Central memory CD8-positive, alpha-beta T cell (primary cell): ENCODE data around the gene ZNF841.
"Not testable (repeated sequence)": the region's sequence is repeated elsewhere in the genome, so short reads cannot be mapped to it uniquely, and the experiment has no call there.

Experiments
- ATAC-seq: fragments of 150-1000 bp; cut with Tn5 transposase; replicated peaks from 2 replicates; pipeline ENCODE4 v1.10.0; 2022; ENCODE audit warnings: mild to moderate bottlenecking, moderate FRiP score, moderate number of reproducible peaks; ENCODE audit not compliant: poor library complexity, severe bottlenecking; ENCODE audit errors: extremely low read depth
- DNase-seq, 2 donors: peaks; one replicate each; pipeline ENCODE4 v3.0.0; 2021; ENCODE audit warnings: low spot score in 2 of 2
- H3K27ac Mint-ChIP-seq: one replicate; pipeline ENCODE4 v1.8.0; 2022; ENCODE audit warnings: low read depth, mild to moderate bottlenecking, moderate library complexity, mixed read lengths
- H3K27me3 Mint-ChIP-seq: one replicate; pipeline ENCODE4 v1.8.0; 2022; ENCODE audit warnings: mixed read lengths
- H3K36me3 Mint-ChIP-seq: one replicate; pipeline ENCODE4 v1.8.0; 2022; ENCODE audit warnings: mild to moderate bottlenecking, moderate library complexity, mixed read lengths; ENCODE audit not compliant: insufficient read depth
- H3K4me1 Mint-ChIP-seq: one replicate; pipeline ENCODE4 v1.8.0; 2022; ENCODE audit warnings: mixed read lengths
- H3K4me3 Mint-ChIP-seq: one replicate; pipeline ENCODE4 v1.8.0; 2022; ENCODE audit warnings: mild to moderate bottlenecking, moderate library complexity, mixed read lengths
- H3K9me3 Mint-ChIP-seq: one replicate; pipeline ENCODE4 v1.8.0; 2022; ENCODE audit warnings: mixed read lengths

Gene ZNF841

DNA sequence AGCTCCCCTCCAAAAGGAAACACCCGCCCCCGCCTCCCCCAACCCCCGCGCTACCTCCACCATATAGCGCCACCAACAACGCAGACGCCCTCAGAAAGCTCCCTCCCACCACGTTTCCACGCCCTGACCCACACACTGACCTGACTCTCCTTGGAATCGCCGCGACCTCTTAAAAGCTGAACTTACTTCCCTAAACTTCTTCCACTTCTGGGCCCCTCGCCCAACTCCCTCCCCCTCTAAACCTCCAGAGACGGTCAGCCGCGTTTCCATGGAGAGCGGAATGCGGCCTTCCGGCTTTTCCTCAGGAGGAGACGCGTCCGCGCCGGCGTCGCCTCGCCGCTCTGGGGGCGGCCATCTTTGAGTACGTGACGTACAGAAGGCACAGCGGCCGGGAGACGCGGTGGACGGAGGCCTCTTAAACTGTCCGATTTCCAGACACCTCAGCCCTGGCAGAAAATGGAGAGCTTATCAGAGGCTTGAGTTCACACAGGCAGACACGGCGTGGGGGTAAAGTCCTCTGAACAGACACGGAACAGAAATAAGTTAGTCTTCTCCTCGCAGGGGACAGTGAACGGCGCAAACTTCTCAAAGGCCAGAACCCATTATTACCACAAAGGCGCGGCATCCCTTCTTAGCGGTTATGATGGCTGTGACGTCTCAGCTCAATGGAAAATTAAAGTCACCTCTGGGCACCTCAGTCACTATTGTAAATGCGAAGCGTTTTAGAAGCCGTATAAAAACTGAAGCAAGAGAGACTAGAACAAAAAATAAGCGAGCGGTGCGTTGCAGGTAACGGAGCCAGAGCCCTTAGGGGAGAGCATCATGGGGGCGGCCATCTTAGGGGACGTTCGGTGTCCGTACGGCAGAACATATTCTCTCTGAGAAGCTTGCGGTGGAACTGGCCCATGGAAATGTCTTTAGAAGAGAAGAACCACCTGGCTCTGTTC is 46.7 kb downstream of the ZNF841 start, which contains the start of gene ZNF432:
Gene ZNF432 (minus strand): TSS at position 284 of the 947 bp plus-strand sequence. CDS start 1,970 bp downstream, outside the sequence.
- ATAC-seq = peak; percentile 85
- Mint-ChIP-seq H3K27me3 (no peaks in the 10 kb centered on the region), H3K4me1 (peaks cover 26% of the 10 kb centered on the region), H3K4me3 (peak within 1 kb of the TSS; percentile 99), H3K36me3 (peaks cover 35% of the 10 kb centered on the region), H3K27ac (peak within 1 kb of the TSS; percentile 100), H3K9me3 (peaks cover 25% of the 10 kb centered on the region)
- DNase-seq = peak; percentile 74 to 77

DNA sequence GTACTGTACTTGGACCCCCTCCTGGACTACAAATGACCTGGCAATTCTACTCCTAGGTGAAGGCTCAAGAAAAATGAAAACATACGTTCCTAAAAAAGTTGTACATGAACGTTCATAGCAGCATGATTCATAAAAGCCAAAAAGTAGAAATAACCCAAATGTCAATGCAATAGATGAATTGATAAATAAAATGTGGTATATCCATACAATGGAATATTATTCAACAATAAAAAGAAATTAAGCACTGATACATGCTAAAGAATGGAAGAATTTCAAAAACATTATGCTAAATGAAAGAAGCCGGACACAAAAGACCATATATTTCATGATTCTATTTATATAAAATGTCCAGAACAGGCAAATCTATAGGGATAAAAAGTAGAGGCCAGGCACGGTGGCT is 56.4 kb downstream of the ZNF841 start:
- no peaks in the 10 kb centered on the region for H3K27me3 Mint-ChIP-seq
- H3K4me1 Mint-ChIP-seq = no peaks in the 10 kb centered on the region
- H3K36me3 Mint-ChIP-seq = peaks cover 53% of the 10 kb centered on the region
- ATAC-seq (no peak), DNase-seq (no peak)
- no peak overlapping the region for H3K27ac Mint-ChIP-seq
- H3K9me3 Mint-ChIP-seq = peaks cover 38% of the 10 kb centered on the region
- no peak overlapping the region for H3K4me3 Mint-ChIP-seq

DNA sequence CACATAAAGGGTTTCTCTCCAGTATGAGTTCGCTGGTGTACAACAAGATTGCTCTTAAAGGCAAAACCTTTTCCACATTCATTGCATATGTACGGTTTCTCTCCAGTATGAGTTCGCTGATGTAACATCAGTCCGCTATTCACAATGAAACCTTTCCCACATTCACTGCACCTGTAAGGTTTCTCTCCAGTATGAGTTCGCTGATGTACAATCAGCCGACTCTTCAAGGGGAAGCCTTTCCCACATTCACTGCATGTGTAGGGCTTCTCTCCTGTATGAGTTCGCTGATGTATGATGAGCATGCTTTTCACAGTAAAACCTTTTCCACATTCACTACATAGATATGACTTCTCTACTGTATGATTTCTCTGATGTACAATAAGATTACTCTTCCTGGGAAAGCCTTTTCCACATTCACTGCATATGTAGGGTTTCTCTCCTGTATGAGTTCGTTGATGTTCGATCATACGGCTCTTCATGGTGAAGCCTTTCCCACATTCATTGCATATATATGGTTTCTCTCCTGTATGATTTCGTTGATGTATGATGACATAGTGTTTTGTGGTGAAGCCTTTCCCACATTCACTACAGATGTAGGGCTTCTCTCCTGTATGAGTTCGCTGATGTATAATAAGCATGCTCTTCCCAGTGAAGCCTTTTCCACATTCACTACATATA is 61.4 kb downstream of the ZNF841 start:
- no peak for ATAC-seq
- Mint-ChIP-seq H3K36me3 (peaks cover 29% of the 10 kb centered on the region), H3K4me1 (no peaks in the 10 kb centered on the region), H3K4me3 (no peak overlapping the region), H3K27ac (no peak overlapping the region), H3K27me3 (no peaks in the 10 kb centered on the region), H3K9me3 (peaks cover 35% of the 10 kb centered on the region)
- DNase-seq = no peak

DNA sequence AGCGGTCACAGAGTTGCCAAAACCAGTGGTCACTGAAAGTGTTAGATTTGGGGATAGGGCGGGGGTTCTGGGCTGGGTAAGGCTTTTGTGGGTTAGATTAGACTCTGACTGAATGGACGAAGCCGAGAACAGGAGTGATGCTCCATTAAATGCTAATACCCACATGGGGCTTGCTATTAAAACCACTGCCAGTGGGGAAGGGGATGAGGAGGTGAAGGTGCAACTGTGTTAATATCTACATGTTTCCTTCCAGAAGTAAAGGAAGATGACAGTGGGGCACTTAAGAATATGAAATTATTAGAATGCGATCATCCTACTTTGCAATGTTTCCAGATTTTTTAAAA is 66.8 kb downstream of the ZNF841 start:
- Mint-ChIP-seq H3K4me3 (peak overlapping the region; percentile 95), H3K36me3 (peaks cover 29% of the 10 kb centered on the region), H3K4me1 (peaks cover 29% of the 10 kb centered on the region), H3K27me3 (no peaks in the 10 kb centered on the region), H3K27ac (peak overlapping the region; percentile 96), H3K9me3 (peaks cover 15% of the 10 kb centered on the region)
- ATAC-seq (peak; percentile 35), DNase-seq (no peak)

DNA sequence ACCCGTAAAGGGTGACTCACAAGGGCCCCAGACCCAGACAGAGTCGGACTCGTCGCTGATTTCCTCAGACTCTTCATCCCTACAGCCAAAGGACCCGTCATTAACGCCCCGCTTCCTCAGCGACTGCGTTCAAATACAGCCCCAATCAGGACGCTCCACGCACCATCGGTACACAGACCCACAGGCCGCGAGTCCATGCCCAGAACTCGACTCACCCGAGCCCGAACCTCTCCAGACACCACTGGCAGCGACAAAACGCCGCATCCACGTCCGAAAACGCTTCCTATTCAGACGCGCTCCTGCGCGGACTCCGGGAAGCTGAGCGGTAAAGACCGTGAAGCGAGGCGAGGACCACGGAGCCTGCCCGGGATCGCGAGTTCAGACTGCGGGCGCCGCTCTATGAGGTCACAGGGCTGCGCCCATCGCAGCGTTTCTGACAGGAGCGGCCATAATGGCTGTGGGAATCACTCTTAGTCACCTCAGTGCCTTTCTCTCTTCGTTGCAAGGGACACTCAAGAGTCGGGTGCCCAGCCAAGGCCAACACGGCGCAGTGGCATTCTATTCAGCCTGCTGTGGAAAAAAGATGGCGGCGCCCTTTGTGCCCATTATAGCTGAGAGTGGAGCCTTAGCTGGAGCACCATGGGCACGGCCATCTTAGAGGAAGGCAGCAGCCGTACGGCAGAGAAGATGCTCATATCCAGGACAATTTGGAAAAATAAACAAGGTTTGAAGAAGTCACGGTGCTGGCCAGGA is 67.4 kb downstream of the ZNF841 start, which contains the start of gene ZNF614:
Gene ZNF614 (minus strand): TSS at position 353 of the 753 bp plus-strand sequence. CDS start 2,634 bp downstream, outside the sequence.
- DNase-seq = peak; percentile 78 to 84
- Mint-ChIP-seq H3K27ac (peak within 1 kb of the TSS; percentile 96), H3K4me3 (peak within 1 kb of the TSS; percentile 95), H3K36me3 (peaks cover 34% of the 10 kb centered on the region), H3K4me1 (peaks cover 29% of the 10 kb centered on the region), H3K9me3 (peaks cover 14% of the 10 kb centered on the region), H3K27me3 (no peaks in the 10 kb centered on the region)
- peak; percentile 86 for ATAC-seq

DNA sequence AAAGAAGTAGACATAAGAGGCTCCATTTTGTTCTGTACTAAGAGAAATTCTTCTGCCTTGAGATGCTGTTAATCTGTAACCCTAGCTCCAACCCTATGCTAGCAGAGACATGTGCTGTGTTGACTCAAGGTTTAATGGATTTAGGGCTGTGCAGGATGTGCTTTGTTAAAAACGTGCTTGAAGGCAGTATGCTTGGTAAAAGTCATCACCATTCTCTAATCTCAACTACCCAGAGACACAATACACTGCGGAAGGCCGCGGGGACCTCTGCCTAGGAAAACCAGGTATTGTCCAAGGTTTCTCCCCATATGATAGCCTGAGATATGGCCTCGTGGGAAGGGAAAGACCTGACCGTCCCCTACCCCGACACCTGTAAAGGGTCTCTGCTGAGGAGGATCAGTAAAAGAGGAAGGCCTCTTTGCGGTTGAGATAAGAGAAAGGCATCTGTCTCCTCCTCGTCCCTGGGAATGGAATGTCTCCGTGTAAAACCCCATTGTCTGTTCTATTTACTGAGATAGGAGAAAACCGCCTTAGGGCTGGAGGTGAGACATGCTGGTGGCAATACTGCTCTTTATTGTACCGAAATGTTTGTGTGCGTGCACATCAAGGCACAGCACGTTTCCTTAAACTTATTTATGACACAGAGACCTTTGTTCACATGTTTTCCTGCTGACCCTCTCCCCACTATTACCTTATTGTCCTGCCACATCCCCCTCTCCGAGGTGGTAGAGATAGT is 69.1 kb downstream of the ZNF841 start:
- Mint-ChIP-seq H3K4me1 (peaks cover 33% of the 10 kb centered on the region), H3K36me3 (peaks cover 42% of the 10 kb centered on the region), H3K9me3 (peaks cover 20% of the 10 kb centered on the region)
- H3K27ac Mint-ChIP-seq, H3K4me3 Mint-ChIP-seq, ATAC-seq, H3K27me3 Mint-ChIP-seq, DNase-seq: not testable (repeated sequence)

DNA sequence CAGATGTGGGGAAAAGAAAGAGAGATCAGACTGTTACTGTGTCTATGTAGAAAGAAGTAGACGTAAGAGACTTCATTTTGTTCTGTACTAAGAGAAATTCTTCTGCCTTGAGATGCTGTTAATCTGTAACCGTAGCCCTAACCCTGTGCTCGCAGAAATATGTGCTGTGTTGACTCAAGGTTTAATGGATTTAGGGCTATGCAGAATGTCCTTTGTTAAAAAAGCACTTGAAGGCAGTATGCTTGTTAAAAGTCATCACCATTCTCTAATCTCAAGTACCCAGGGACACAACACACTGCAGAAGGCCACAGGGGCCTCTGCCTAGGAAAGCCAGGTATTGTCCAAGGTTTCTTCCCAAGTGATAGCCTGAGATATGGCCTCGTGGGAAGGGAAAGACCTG is 71.1 kb downstream of the ZNF841 start:
- Mint-ChIP-seq H3K36me3 (peaks cover 46% of the 10 kb centered on the region), H3K4me1 (peaks cover 38% of the 10 kb centered on the region), H3K9me3 (peaks cover 30% of the 10 kb centered on the region)
- not testable (repeated sequence) for H3K27me3 Mint-ChIP-seq, ATAC-seq, H3K27ac Mint-ChIP-seq, DNase-seq, H3K4me3 Mint-ChIP-seq

DNA sequence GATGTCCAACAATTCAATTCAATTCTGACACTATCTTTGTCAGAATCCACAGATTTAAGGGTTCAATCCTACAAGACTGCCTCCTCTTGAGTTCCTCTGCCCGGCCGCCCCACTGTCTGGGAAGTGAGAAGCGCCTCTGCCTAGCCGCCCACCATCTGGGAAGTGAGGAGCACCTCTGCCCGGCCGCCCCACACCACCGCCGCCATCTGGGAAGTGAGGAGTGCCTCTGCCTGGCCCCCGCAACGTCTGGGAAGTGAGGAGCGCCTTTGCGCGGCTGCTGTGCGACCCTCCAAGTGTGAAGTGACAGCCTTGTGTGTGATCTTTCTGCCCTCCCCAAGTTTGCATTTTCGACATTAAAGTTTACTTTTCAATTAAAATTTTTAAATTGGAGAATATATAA is 73.4 kb downstream of the ZNF841 start:
- H3K9me3 Mint-ChIP-seq = peaks cover 30% of the 10 kb centered on the region
- H3K36me3 Mint-ChIP-seq = peaks cover 44% of the 10 kb centered on the region
- H3K27ac Mint-ChIP-seq = no peak overlapping the region
- ATAC-seq = no peak
- H3K4me3 Mint-ChIP-seq = no peak overlapping the region
- no peaks in the 10 kb centered on the region for H3K27me3 Mint-ChIP-seq
- no peak for DNase-seq
- H3K4me1 Mint-ChIP-seq = peaks cover 20% of the 10 kb centered on the region

DNA sequence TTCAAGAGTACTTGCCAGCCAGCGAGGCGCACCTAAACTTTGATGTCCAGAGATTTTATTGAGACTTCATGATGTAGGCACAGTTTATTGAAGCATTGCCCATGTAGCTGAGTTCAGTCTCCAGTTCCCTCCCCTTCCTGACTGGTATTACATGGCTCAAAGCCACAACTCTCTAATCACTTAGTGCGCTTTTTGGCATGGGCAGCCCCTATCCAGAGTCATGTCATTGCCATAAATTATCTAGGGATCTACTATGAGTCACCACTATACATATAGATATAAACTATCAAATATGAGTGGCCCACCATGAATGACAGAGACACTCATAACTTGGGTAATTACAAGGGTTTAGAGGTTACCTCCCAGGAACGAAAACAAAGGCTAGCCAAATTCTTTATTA is 75.1 kb downstream of the ZNF841 start:
- Mint-ChIP-seq H3K36me3 (peaks cover 50% of the 10 kb centered on the region), H3K4me1 (peaks cover 9% of the 10 kb centered on the region), H3K27ac (no peak overlapping the region), H3K4me3 (no peak overlapping the region), H3K27me3 (no peaks in the 10 kb centered on the region), H3K9me3 (peaks cover 34% of the 10 kb centered on the region)
- no peak for ATAC-seq
- DNase-seq = no peak
